GM12873 (cell line): ENCODE data around the gene ANKRA2.

Source experiments
- CTCF ChIP-seq: IDR thresholded peaks from 2 replicates; pipeline ENCODE4 v1.5.1; 2012; ENCODE audit warnings: low read depth, mild to moderate bottlenecking, moderate library complexity, low read length, control low read depth; ENCODE audit not compliant: insufficient read depth; ENCODE audit errors: missing control alignments

ANKRA2 gene

GRCh38 chr5:73582285-73583145, 17.1 kb upstream of the ANKRA2 start:
- TF ChIP-seq CTCF, result no peak

DNA sequence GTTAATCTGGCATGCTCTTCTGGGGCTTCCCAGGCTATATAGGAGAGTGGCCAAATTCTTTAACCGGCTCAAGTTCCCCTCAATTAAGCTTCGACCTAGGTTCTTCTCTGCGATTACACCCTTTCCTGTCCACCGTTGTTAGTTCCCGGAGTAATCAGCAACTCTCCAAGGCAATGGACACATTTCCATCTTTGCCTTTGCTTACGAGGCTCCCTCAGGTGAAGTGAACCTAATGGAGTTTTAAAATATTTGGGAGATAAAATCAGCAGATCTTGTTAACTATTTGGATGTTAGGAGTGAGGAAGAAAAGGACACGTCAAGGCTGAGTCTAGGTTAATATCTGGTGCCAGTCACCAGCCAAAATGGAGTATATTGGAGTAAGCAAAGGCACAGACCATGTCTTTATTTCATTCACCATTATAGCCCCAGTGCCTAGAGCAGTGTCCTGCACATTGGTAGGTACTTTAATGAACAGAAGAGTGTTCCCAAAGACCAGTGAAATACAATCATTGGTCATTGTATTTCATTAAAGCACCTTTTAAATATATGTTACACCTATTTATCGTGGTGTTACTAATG, 619 bp upstream of the ANKRA2 start:
- no peak for TF ChIP-seq CTCF

GRCh38 chr5:73564675-73565074, 764 bp downstream of the ANKRA2 start:
- TF ChIP-seq CTCF, result no peak

DNA sequence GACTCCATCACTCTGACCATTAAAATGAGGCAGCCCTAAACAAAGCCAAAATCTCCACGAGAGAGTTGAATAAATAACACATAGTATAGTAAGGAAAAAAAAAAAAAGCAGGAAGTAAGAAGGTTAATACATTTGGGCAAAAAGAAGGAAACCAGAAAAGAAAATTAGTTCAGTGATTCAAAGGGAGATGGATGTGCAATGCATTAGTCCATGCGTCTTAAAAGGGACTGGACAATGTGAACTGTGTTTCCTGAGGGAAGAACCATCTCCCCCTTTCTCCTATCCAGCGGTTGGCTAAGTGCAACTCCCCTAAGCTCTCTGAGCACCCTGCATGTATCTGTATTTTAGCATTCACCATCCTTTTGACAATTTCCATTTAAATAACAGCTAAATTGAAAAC, 1.4 kb downstream of the ANKRA2 start:
- no peak for TF ChIP-seq CTCF

DNA sequence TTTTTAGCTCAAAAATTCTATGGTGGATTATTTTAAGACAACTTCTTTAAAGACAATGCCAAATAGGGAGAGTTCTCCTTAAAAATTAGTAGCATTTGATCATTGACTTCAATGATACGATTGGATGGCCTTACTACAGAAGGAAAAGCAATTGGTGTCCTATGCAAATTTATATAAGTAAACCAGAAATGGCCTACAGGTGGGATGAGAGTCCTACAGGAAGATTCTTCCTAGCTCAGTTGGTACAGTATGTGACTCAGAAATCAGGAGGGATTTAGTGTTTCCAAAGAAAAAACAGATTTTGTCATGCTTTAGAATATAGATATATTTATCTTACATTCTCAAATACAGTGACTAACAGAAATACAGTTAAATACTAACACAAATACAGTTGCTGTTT, 6.5 kb downstream of the ANKRA2 start:
- TF ChIP-seq CTCF, result no peak

- TF ChIP-seq CTCF, result no peak
Measured at GRCh38 chr5:73552642-73553041, 12.8 kb downstream of the ANKRA2 start.

DNA sequence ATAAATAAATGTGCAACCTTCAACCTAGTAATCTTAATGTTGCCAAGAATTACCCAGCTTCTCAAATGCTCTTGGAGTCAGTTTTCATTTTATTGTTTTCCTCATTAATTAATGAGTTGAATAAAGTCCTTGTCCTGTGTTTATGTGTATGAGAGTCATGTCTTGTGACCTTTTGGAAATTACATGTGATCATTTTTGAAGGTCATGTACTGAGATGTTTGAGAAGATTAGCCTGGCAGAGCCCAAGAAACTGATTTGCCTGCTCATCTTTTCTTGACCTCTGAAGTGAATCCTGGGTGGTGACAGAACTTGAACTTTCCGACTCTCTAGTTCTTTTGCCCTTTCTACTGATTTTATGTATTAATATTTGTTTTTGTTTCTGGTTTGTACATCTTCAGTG, 15.4 kb downstream of the ANKRA2 start:
- TF ChIP-seq CTCF, result no peak
